Smooth muscle cell (in vitro differentiated cells): Measurements from ENCODE around the gene GRK4. TPM values are rescaled to one million over a fixed set of nuclear protein-coding genes. Genes with fewer than 3 reads are reported as not detected.

Experiments used
- DNase-seq: peaks from one replicate; lab custom pipeline; 2025; ENCODE audit not compliant: unreplicated experiment; lab: John Stamatoyannopoulos, UW
- H2AFZ ChIP-seq: fragments of 200-600 bp; sonication (generic); 2 replicates; pipeline ENCODE4 v1.6.0; 2016; ENCODE audit warnings: antibody characterized with exemption, low read depth, mild to moderate bottlenecking
- H3F3A ChIP-seq: fragments of 200-600 bp; sonication (generic); 2 replicates; pipeline ENCODE4 v1.6.0; 2017; ENCODE audit warnings: antibody characterized with exemption, low read depth
- H3K27ac ChIP-seq: fragments of 200-600 bp; sonication (generic); 2 replicates; pipeline ENCODE4 v1.5.1; 2016; ENCODE audit warnings: low read depth, mild to moderate bottlenecking
- H3K27me3 ChIP-seq: fragments of 200-600 bp; sonication (generic); 2 replicates; pipeline ENCODE4 v1.6.1; 2016; ENCODE audit warnings: low read depth, mild to moderate bottlenecking
- H3K36me3 ChIP-seq: fragments of 200-600 bp; sonication (generic); 2 replicates; pipeline ENCODE4 v1.5.1; 2016; ENCODE audit warnings: low read depth
- H3K4me1 ChIP-seq: fragments of 200-600 bp; sonication (generic); 2 replicates; pipeline ENCODE4 v1.5.1; 2016; ENCODE audit warnings: low read depth
- H3K4me2 ChIP-seq: fragments of 200-600 bp; sonication (generic); 2 replicates; pipeline ENCODE4 v1.6.0; 2016; ENCODE audit warnings: mild to moderate bottlenecking
- H3K4me3 ChIP-seq: fragments of 200-600 bp; sonication (generic); 2 replicates; pipeline ENCODE4 v1.5.1; 2016; ENCODE audit warnings: mild to moderate bottlenecking
- H3K79me2 ChIP-seq: fragments of 200-600 bp; sonication (generic); 2 replicates; pipeline ENCODE4 v1.6.0; 2016; ENCODE audit warnings: low read depth, mild to moderate bottlenecking
- H3K9ac ChIP-seq: fragments of 200-600 bp; sonication (generic); 2 replicates; pipeline ENCODE4 v1.6.0; 2016; ENCODE audit warnings: low read depth
- H3K9me3 ChIP-seq: fragments of 200-600 bp; sonication (generic); replicated peaks from 2 replicates; pipeline ENCODE4 v1.5.1; 2016; ENCODE audit warnings: low read depth
- H4K20me1 ChIP-seq: fragments of 200-600 bp; sonication (generic); 2 replicates; pipeline ENCODE4 v1.6.0; 2016; ENCODE audit warnings: low read depth
- CTCF ChIP-seq: fragments of 200-600 bp; sonication (generic); IDR thresholded peaks from 2 replicates; pipeline ENCODE4 v1.5.1; 2017; ENCODE audit warnings: borderline replicate concordance, mild to moderate bottlenecking, antibody characterized with exemption; ENCODE audit not compliant: insufficient read depth, poor library complexity, severe bottlenecking
- WGBS: methylation state at CpG from one replicate; pipeline ENCODE4 v1.1.7; 2016; ENCODE audit warnings: low lambda C conversion rate; 5-methylcytosine and 5-hydroxymethylcytosine counted together
- polyA plus RNA-seq: library from polyadenylated mRNA; unstranded; fragments of >200 nt; fragmentation: Nextera tagmentation; extraction: Ambion mirVana; gene quantifications from 2 replicates; pipeline ENCODE4 v1.2.1, GENCODE V29; 2016
- total RNA-seq: library from RNA; depleted of rRNA; stranded (reverse); fragments of >200 nt; gene quantifications from 2 replicates; pipeline ENCODE4 v1.2.3, GENCODE V29; 2014

Gene GRK4
- total and polyA plus RNA-seq, 2 experiments from 2014 or later: 5.2 to 6.9 TPM

GRCh38 chr4:2963966-2964471 lies 648 bp downstream of the GRK4 start:
- Histone ChIP-seq H3K36me3 (no peaks in the 10 kb centered on the region), H4K20me1 (peaks cover 25% of the 10 kb centered on the region), H3K79me2 (peaks cover 49% of the 10 kb centered on the region), H3K27ac (peak overlapping the region; percentile 92), H3K27me3 (no peaks in the 10 kb centered on the region), H3K9me3 (no peaks in the 10 kb centered on the region), H3K4me1 (peaks cover 20% of the 10 kb centered on the region), H3F3A (peaks cover 10% of the 10 kb centered on the region), H3K4me3 (peak overlapping the region; percentile 90), H3K9ac (peak overlapping the region; percentile 87), H3K4me2 (peak overlapping the region; percentile 88), H2AFZ (peak overlapping the region; percentile 68)
- WGBS: 7% methylated on average over 34 of the region's 38 CpGs
- peak; percentile 1 for TF ChIP-seq CTCF
- DNase-seq: no peak

GRCh38 chr4:2964706-2965258 lies 1.4 kb downstream of the GRK4 start:
- WGBS: 70% methylated on average over 5 of the region's 5 CpGs
- Histone ChIP-seq H3F3A (peaks cover 10% of the 10 kb centered on the region), H3K27ac (no peak overlapping the region), H2AFZ (no peak overlapping the region), H3K9ac (no peak overlapping the region), H3K9me3 (no peaks in the 10 kb centered on the region), H4K20me1 (peaks cover 19% of the 10 kb centered on the region), H3K4me2 (peak overlapping the region; percentile 88), H3K36me3 (no peaks in the 10 kb centered on the region), H3K27me3 (no peaks in the 10 kb centered on the region), H3K4me3 (peak overlapping the region; percentile 90), H3K4me1 (peaks cover 20% of the 10 kb centered on the region), H3K79me2 (peaks cover 43% of the 10 kb centered on the region)
- no peak for TF ChIP-seq CTCF
- DNase-seq: no peak

GRCh38 chr4:2965262-2965661 lies 1.9 kb downstream of the GRK4 start:
- Histone ChIP-seq H3K79me2 (peaks cover 39% of the 10 kb centered on the region), H4K20me1 (peaks cover 15% of the 10 kb centered on the region), H3K27me3 (no peaks in the 10 kb centered on the region), H3F3A (peaks cover 10% of the 10 kb centered on the region), H3K36me3 (no peaks in the 10 kb centered on the region), H3K9ac (no peak overlapping the region), H3K4me1 (peaks cover 20% of the 10 kb centered on the region), H2AFZ (no peak overlapping the region), H3K4me2 (peak overlapping the region; percentile 88), H3K27ac (no peak overlapping the region), H3K4me3 (no peak overlapping the region), H3K9me3 (no peaks in the 10 kb centered on the region)
- WGBS: 91% methylated on average over 16 of the region's 16 CpGs
- no peak for TF ChIP-seq CTCF
- no peak for DNase-seq

GRCh38 chr4:2968381-2968780 lies 5.0 kb downstream of the GRK4 start:
- TF ChIP-seq CTCF: no peak
- H3K36me3 ChIP-seq: no peaks in the 10 kb centered on the region
- no peak overlapping the region for H3K4me3 ChIP-seq
- H3K4me2 ChIP-seq: no peak overlapping the region
- no peak overlapping the region for H2AFZ ChIP-seq
- WGBS: 85% methylated on average over 3 of the region's 3 CpGs
- no peaks in the 10 kb centered on the region for H3F3A ChIP-seq
- no peak overlapping the region for H3K9ac ChIP-seq
- no peak for DNase-seq
- peaks cover 5% of the 10 kb centered on the region for H3K4me1 ChIP-seq
- no peaks in the 10 kb centered on the region for H4K20me1 ChIP-seq
- H3K27ac ChIP-seq: no peak overlapping the region
- no peaks in the 10 kb centered on the region for H3K9me3 ChIP-seq
- H3K27me3 ChIP-seq: no peaks in the 10 kb centered on the region
- H3K79me2 ChIP-seq: peaks cover 16% of the 10 kb centered on the region
